ENCODE data around the gene CABYR. TPM values are rescaled to one million over a fixed set of nuclear protein-coding genes. Genes with fewer than 3 reads are reported as not detected.
"Not testable (repeated sequence)": the region's sequence is repeated elsewhere in the genome, so short reads cannot be mapped to it uniquely, and the experiment has no call there.

CABYR gene
- polyA plus RNA-seq, 4 donors: 5.1 to 7.5 (median 6.9) TPM

DNA sequence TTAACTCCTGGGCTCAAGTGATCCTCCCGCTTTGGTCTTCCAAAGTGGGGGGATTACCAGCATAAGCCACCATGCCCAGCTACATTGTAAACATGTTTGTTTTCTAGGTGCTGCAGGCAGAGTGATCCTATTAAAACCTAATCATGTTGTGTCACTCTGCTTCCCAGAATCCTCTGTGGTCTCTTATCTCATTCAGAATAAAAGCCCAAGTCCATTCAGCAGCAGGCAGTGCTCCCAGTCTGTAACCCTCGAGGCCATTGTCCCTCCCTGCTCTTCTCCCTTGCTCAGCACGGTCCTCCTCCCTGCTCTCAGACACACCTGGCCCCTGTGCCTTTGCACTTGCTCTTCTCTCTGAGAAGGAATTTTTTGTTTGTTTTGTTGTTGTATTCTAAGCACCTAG, 11.1 kb upstream of the CABYR start:
- DNase-seq (ENCODE audit: low read depth in 4 of 4, low spot score in 3 of 4): no peak

DNA sequence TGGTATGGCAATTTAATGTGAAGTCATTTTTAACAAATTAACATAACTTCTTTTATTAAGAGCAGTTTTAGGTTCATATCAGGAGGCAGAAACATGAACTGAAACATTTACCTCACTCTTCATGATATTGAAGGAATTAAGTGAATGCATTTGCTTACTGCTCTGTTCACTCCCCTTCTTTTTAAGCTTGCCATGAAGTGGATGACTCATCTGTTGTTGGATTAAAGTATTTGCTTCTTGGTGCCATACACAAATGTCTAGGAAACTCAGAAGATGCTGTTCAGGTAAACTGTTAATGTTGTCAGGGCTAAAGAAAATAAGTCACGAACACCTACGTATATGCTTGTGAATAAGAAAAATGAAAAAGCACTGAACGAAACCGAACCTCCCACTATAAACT, 10.2 kb upstream of the CABYR start:
- no peak for DNase-seq (ENCODE audit: low read depth in 4 of 4, low spot score in 3 of 4)

DNA sequence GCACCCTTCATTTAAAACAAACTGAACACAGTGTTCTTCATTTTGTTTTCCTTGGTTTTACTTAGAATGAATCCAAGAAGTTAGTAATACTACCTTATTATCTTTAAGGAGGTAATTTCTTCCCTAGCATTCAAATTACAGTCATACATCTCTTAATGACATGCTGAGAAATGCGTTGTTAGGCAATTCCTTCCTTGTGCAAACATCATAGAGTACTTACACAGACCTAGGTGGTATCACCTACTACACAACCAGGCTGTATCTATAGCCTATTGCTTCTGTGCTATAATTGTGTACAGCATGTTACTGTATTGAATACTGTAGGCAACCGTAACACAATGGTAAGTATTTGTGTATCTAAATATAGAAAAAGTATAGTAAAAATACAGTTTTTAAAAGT, 8.4 kb upstream of the CABYR start:
- no peak for DNase-seq (ENCODE audit: low read depth in 4 of 4, low spot score in 3 of 4)

DNA sequence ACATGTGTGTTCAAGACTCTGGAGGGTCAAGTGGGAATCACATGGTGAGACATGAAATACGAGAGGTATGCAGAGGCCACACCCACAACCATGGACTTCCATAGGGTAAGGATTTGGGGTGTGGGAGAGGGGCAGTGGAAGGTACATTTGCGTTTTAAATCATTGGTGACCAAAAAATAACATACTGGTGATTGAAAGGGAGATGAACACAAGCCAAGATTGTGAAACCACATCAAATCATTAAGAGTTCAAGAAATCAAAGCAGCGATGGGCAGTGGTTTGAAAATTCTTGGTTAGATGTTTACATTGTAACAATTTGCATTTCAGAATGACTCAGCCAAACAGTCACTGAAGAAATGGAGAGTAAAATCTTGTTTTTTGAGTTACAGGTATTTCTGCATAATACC, 1.9 kb upstream of the CABYR start:
- no peak for DNase-seq (ENCODE audit: low read depth in 4 of 4, low spot score in 3 of 4)

DNA sequence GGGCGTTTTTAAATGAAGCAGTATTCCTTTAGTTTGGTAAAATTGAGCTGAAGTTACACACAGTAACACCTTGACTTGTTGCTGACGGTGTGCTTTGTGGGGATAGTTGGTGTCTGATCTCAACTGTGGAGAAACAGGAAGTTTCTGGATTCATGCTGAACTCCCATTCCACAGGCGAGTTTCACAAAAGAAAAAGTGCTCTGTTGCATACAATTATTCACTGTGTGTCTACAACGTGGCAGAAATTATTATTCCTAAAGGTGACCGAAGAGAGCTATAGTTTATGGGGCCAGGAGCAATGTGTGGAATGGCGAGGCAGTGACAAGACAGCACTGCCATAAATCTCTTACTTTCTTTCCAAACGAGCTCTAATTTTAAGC, 463 bp upstream of the CABYR start:
- DNase-seq (ENCODE audit: low read depth in 4 of 4, low spot score in 3 of 4): no peak

DNA sequence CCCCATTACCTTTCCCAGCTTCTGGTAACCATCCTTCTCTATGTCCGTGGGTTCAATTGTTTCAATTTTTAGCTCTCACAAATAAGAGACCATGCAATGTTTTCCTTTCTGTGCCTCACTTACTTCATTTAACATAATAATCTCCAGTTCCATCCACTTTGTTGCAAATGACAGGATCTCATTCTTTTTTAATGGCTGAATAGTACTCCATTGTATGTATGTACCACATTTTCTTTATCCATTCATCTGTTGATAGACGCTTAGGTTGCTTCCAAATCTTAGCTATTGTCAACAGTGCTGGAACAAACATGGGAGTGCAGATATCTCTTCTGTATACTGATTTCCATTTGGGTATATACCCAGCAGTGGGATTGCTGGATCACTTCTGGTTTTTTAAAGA, 1.8 kb downstream of the CABYR start:
- DNase-seq (ENCODE audit: low read depth in 4 of 4, low spot score in 3 of 4): no peak

DNA sequence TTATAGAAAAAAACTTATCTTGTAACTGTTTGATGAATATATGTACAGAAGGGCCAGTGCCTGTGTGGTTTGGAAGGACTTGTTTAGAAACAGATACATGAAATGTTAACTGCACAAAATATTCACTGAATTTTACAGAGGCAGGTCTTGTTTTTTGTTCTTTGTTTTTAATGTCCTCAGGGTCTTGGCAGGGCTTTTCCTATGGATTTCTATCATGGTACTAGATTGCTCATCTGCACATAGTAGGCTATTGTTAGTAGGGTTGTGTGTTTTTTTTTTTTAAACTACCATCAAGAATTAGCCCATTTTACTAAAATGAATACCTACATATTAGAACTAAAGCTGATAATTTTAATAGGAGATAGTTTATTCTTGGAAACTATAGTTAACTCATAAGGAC, 3.5 kb downstream of the CABYR start:
- DNase-seq (ENCODE audit: low read depth in 4 of 4, low spot score in 3 of 4): no peak

DNA sequence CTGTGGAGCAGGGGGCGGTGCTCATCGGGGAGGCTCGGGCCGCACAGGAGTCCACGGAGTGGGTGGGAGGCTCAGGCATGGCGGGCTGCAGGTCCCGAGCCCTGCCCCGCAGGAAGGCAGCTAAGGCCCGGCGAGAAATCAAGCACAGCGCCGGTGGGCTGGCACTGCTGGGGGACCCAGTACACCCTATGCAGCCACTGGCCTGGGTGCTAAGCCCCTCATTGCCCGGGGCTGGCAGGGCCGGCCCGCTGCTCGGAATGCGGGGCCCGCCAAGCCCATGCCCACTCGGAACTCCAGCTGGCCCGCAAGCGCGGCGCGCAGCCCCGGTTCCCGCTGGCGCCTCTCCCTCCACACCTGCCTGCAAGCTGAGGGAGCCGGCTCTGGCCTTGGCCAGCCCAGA, 10.7 kb downstream of the CABYR start:
- DNase-seq (ENCODE audit: low read depth in 4 of 4, low spot score in 3 of 4): not testable (repeated sequence)

DNA sequence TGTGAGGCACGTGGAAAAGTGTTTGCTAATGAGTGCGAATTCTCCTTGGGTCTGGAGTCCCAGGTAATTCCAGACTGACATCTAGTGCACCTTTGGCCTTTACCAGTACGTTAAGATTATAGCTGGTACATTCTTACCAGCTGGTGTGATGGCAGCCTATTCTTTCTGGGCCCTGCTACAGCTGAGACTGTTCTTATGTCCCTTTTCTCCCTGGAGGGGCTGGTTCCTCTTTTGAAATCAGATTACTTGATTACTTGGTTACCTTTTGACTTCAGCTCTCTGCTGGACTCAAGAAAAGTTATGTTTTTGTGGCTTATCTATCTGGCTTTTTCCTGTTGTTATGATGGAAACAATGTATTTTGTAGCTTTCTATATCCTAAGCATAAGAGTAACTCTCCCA, 14.5 kb downstream of the CABYR start:
- DNase-seq (ENCODE audit: low read depth in 4 of 4, low spot score in 3 of 4): no peak

DNA sequence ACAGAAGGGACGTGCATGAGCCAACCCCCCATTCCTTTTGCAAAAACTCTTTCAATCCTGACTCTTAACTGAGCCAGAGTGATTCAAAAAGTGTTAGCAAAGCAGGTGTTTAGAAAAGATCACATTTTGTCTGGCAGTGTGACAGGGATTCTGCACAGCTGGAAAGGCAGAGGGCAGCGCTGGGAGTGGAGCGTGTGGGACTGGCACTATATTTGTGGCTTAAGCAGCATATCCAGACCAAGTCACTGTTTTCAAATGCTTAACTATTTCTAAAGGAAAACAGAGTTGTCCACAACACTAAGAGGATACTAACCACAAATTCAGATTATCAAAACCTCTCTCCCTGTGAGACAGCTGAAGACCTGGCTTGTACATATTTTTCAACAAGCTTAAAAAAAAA, 19.0 kb downstream of the CABYR start:
- no peak for DNase-seq (ENCODE audit: low read depth in 4 of 4, low spot score in 3 of 4)

DNA sequence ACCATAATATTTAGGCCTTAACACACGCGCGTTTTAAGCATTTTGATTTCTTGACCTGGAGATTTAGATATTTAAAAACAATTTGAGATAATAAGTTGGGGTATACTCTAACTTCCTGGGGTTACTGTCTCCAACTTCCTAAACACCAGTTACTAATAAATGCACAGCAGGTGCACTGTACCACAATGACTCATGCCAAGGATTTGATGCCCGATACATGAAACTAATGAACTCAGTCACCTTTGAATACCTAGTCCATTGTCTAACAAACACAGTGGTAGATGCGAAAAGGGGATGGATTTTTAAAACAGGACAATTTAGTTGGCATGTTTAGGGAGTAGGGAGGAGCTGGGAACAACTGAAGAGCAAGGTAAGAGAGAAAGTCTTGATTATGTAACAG, 21.2 kb downstream of the CABYR start:
- no peak for DNase-seq (ENCODE audit: low read depth in 4 of 4, low spot score in 3 of 4)

DNA sequence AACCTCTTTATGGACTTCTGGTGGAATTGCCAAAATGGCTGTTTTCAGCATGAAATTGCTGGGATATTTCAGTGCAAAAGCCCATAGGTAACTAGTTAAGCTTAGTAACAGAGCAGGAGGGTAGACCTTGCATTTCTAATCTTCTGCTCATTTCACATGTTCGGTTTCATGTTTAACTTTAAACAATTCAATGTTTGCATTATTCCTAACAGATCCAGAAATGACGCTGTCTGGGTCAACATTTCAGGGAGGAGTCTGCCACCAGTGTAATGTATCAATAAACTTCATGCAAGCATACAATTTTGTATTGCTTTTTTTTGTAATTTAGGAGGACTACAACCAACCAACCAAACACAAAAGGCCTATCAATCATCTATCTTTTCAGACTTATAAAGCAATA, 22.4 kb downstream of the CABYR start:
- no peak for DNase-seq (ENCODE audit: low read depth in 4 of 4, low spot score in 3 of 4)

DNA sequence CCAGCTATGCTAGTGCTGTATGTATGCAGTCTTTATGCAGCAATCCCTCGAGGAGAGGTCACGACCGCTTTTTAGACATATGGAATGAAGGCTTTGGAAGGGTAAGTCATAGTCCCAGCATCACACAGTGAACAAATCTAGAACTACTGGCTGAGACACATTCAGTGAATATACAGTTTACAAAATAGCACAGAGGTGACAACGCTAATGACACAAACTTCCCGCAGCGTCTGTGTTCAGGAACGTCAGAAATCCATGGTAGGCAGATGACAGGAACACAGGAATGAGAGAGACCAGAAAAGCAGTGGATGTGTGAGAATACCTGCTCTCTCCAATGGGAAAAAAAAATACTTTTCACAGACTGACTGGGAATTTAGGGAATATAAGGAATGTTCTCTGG, 29.6 kb downstream of the CABYR start:
- no peak for DNase-seq (ENCODE audit: low read depth in 4 of 4, low spot score in 3 of 4)

DNA sequence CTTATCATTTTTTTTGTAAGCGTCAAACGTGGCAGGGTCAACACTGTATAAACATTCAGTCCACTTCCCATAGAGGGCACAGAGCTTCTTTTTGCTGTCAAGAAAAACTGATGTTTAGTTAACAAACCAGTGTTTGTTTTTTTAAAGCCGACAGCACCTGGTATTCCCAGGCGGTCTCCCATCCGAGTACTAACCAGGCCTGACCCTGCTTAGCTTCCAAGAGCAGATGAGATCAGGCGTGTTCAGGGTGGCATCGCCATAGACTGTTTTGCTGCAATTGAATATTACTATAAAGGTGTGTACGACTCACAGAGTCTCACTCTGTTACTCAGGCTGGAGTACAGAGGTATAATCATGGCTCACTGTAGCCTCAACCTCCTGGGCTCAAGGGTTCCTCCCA, 31.5 kb downstream of the CABYR start:
- no peak for DNase-seq (ENCODE audit: low read depth in 4 of 4, low spot score in 3 of 4)

DNA sequence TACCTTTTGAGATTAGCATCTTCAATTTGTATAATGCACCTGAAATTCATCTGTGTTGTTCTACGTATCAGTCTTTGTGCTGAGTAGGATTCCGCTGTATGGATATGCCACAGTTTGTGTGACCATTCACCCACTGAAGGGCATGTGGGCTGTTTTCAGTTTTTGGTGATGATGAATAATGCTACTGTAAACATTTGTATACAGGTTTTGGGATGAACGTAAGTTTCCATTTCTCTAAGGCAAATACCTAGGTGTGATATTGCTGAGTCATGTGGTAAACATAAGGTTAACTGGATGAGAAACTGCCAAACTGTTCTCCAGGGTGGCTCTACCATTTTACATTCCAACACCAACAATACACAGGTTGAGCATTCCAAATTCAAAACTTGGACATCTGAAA, 35.1 kb downstream of the CABYR start:
- no peak for DNase-seq (ENCODE audit: low read depth in 4 of 4, low spot score in 3 of 4)

DNA sequence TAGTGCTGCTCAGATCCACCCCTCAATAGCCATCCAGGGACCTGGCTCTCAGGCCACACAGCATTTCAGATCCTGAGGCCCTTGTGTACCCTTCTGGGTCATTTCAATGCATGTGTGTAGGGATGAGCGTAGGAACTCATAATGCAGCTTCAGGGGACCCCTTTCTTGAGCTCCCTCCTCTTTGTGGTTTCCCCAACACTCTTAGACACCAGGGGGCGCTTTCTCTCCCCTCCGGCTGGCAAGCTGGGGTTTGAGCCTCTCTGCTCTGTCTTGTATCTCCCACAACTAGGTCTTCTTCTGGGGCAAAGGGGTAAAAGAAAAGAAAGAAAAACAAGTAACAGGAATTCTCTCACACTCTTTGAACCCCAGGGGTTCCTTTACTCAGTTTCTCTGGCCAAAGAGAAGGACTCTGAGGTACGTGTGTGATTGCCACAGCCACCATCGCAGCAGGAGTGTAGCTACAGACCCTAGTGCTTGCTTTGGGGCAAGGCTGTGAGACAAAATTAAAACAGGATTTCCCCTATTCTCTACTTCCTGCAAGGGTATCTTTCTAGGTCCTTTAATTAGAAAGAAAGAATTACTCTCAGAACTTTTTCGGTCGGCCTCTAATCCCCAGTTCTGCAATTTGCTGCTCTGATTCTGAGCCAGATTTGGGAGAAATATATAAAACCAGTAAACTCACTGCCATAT, 38.0 kb downstream of the CABYR start:
- DNase-seq (ENCODE audit: low read depth in 4 of 4, low spot score in 3 of 4): peak in 1 of 4 donors; percentile 14

DNA sequence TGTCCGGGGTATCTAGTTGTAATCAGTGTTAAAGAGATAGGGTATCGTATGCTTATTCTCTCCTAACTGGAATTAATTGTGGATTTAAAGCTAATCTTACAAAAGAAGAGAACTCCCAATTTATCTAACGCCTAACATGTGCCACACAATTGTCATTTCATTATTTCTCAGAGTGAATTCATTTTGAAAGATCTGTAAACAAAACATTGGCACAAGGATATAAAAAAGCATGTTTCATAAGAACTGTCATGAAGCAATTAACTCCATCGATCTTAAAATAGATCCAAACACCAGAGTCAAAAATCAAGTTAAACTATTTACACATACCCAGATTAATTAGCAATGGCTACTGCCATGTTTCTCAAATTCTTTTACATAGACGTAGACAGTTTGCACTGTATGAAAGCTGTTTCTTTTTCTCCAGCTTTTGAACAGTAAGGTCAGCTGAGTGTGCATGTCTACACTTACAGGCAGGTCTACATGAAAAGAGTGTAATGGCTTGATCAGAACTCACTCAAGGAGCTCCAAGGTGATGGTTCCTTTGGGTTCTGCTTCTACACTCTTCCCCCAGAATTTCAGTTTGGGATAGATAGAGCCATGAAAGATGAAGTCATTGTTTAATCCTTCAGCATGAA, 38.8 kb downstream of the CABYR start:
- DNase-seq (ENCODE audit: low read depth in 4 of 4, low spot score in 3 of 4): no peak

DNA sequence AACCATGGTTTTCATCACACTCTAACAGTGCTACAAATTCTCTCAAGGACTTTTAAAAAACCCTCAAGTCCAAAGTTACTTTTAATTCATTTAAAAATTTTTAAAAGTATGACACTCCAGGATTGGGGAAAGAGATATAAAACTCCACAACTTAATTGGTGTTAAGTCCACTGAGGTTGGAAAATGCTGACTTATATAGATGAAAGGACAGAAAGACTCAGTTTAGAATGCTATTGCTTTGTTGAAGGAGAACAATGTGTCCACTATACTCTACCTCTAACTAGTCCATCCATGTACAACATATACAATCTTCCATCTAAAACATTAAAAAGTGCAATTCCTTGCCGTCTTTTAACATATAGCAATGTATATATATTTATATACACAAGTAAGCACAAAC, 41.2 kb downstream of the CABYR start:
- no peak for DNase-seq (ENCODE audit: low read depth in 4 of 4, low spot score in 3 of 4)

DNA sequence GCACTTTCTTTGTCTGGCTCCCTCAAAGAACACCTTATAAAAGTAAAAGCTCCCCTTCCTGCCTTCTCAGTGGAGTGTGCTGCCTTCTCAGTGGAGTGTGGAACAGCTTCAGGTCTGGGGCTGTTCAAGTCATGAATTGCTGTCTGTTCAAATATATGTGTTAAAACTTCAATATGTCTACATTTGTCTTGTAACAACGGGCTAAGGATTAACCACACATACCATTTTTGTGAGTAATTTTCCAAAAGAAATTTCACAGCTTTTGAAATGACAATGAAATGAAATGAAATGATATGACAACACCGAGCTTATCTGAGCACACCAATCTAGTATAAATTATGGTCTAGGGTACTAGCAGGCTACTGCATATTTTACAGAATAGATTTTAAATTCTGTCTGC, 42.9 kb downstream of the CABYR start:
- DNase-seq (ENCODE audit: low read depth in 4 of 4, low spot score in 3 of 4): no peak

DNA sequence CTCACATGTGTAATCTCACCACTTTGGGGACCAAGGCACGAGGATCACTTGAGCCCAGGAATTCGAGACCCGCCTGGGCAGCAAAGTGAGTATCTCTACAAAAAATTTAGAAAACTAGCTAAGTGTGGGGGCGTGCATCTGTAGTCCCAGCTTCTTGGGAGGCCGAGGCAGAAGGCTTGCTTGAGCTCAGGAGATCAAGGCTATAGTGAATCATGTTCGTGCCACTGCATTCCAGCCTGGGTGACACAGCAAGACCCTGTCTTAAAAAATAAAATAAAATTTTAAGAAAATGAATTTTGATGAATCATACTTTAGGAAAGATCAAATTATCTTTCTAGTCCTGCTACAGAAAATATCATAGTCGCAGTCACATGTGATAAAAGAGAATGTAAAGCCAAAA, 46.9 kb downstream of the CABYR start:
- DNase-seq (ENCODE audit: low read depth in 4 of 4, low spot score in 3 of 4): no peak

DNA sequence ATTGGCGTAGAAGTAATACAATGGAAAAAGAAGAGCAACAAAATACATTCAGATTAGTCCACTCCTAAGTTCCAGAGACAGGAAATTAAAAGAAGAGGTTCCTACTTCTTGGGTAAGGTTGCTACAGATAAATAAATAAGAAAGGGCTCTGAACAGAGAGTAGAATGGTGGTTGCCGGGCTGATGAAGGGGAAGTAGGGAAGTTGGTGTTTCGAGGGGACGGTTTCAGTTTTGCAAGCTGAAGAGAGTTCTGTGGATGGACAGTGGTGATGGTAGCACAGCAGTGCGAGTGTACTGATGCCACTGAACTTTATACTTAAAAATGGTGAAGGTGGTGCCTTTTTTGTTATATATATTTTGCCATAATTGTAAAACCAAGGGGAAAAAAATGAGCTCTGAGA, 48.2 kb downstream of the CABYR start:
- no peak for DNase-seq (ENCODE audit: low read depth in 4 of 4, low spot score in 3 of 4)

DNA sequence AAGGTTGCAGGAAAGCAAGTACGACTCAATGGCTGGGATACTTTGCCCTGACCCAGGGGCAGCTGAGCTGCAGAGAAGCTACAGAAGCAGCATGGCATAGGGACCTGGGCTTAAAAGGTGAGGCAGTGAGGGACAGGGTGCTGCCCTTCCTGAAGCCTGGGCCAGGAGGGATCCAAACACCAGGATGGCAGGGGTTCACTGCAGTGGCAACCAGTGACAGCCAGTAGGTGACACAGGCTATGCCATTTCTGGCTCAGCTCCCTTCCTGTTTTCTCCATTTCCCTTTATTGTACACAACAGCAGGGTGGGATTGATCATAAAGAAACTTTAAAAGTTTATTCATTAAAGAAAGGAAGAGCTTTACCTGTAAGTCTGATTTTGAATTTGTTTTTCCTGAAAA, 48.8 kb downstream of the CABYR start:
- no peak for DNase-seq (ENCODE audit: low read depth in 4 of 4, low spot score in 3 of 4)

DNA sequence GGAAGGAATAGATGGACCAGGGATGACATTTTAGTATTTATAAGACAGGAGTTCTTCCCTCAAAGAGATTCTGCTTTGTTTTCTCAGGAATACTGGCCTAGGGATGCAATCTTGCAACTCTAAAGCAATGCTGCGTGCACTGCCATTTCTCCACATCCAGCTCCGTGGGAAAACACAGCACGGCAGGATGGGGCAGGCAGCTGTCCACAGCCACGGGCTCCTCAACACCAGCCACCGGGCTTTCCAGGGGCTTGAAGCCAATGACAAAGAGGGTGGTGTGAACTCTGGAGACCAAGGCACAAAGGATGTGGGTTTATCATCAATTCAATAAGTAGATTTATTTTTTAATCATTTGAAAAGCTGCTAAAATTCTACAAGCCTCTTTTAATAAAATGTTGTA, 49.3 kb downstream of the CABYR start:
- no peak for DNase-seq (ENCODE audit: low read depth in 4 of 4, low spot score in 3 of 4)

Data from left renal pelvis (tissue), 4 donors.